RPMI8226 (cell line): Measurements from ENCODE around the gene INPP5J.
"Not testable (repeated sequence)": the region's sequence is repeated elsewhere in the genome, so short reads cannot be mapped to it uniquely, and the experiment has no call there.

Source experiments
- DNase-seq: peaks from one replicate; pipeline ENCODE4 v3.0.0-alpha.2; 2015

Gene INPP5J

GRCh38 chr22:31122532-31123291, at the start of gene INPP5J:
TSS of gene INPP5J (plus strand) at chr22:31122966. CDS start at chr22:31123015, 49 bp downstream.
- peak; percentile 60 for DNase-seq

- not testable (repeated sequence) for DNase-seq
Measured at GRCh38 chr22:31073125-31073524, 49.6 kb upstream of the INPP5J start.

GRCh38 chr22:31073545-31074145, 49.1 kb upstream of the INPP5J start:
- DNase-seq, result not testable (repeated sequence)

GRCh38 chr22:31075961-31076360, 46.8 kb upstream of the INPP5J start:
- DNase-seq, result peak; percentile 40

GRCh38 chr22:31077681-31078080, 45.1 kb upstream of the INPP5J start:
- no peak for DNase-seq

GRCh38 chr22:31078389-31078788, 44.4 kb upstream of the INPP5J start:
- not testable (repeated sequence) for DNase-seq

GRCh38 chr22:31079095-31079642, 43.6 kb upstream of the INPP5J start:
- DNase-seq, result no peak

GRCh38 chr22:31080164-31080847, 42.5 kb upstream of the INPP5J start:
- no peak for DNase-seq

GRCh38 chr22:31080848-31081649, 41.7 kb upstream of the INPP5J start, which contains the start of gene SMTN:
TSS of gene SMTN (plus strand) at chr22:31081318. CDS start at chr22:31083259, 1,941 bp downstream.
- peak; percentile 93 for DNase-seq

GRCh38 chr22:31081963-31082605, 40.7 kb upstream of the INPP5J start:
- no peak for DNase-seq

- DNase-seq, result no peak
Measured at GRCh38 chr22:31082606-31083376, 40.0 kb upstream of the INPP5J start.

- peak; percentile 79 for DNase-seq
Measured at GRCh38 chr22:31083377-31083768, 39.4 kb upstream of the INPP5J start.

- DNase-seq, result peak; percentile 80
Measured at GRCh38 chr22:31083923-31084810, 38.6 kb upstream of the INPP5J start.

- DNase-seq, result peak; percentile 90
Measured at GRCh38 chr22:31084811-31085492, 37.8 kb upstream of the INPP5J start.

- no peak for DNase-seq
Measured at GRCh38 chr22:31085493-31085824, 37.3 kb upstream of the INPP5J start.

- DNase-seq, result no peak
Measured at GRCh38 chr22:31085928-31086327, 36.8 kb upstream of the INPP5J start.

- no peak for DNase-seq
Measured at GRCh38 chr22:31086703-31087330, 35.9 kb upstream of the INPP5J start.

GRCh38 chr22:31087744-31088215, 35.0 kb upstream of the INPP5J start:
- no peak for DNase-seq
